ENCODE measurements around the gene ZFP42.
"Not testable (repeated sequence)": the region's sequence is repeated elsewhere in the genome, so short reads cannot be mapped to it uniquely, and the experiment has no call there.

The ZFP42 gene

DNA sequence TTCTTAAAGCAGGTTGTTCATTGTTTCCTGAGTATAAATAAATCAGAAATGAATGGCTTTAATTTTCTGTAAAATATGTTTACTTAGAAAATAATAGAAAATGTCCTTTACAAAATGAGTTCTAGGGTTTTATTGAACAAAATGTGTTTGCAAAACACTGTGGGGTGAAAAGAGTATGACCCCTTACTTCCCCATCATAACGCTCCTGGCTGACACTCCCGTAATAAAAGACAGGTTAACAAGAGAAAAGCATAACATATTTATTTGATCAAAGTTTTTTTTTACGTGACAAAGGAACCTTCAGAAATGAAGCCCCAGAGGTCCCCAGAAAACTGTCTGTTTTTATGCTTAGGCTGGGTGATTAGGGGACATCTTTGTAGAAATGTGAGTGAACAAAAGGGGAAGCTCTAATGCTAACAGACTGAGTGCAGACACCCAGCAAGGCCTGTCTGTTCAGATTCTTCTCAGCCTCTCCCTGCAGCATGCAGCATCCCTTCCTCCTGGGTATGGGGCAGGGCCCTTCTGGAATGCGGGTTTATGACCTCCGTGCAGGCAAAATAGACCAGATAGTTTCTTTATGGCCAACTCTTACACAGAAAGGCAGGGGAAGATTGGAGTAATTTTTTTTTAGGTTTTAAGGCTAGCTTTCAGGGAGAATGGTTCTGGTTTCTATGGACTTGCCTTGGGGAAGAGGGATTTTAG lies 26.1 kb downstream of the ZFP42 start:
- no peak for DNase-seq

DNA sequence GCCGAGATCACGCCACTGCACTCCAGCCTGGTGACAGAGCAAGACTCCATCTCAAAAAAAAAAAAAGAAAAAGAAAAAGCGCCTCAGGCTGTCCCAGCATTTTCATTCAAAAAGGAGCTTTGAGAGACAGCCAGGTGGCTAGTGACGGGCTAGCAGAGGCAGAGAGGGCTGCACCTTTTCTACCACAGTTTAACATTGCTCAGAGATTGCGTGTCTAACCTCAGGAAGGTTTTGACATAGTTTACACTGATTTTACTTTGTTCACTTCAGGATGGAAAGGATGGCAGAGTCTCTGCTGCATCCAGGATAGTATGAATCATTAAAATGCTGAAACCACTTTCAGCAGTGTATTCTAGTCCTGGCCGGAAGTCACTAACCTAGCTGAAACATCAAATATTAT lies 28.1 kb downstream of the ZFP42 start:
- DNase-seq: no peak

DNA sequence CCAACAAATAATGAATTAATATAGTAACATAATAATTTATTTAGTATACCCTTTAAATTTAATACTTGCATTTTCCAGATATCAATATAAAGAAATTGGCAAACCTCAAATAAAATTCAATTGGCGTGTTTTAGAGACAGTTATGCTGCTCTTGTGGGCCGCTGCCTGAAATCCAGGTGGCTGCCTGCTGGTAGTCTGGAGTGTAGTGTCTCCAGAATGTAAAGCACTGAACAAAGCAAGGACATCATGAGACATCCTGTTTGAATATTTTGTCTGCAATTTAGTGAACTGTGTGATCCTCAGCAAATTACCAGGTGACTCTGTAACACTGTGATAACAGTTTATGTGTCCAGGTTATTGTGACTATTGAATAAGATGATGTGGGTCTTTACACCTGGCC lies 29.9 kb downstream of the ZFP42 start:
- no peak for DNase-seq

DNA sequence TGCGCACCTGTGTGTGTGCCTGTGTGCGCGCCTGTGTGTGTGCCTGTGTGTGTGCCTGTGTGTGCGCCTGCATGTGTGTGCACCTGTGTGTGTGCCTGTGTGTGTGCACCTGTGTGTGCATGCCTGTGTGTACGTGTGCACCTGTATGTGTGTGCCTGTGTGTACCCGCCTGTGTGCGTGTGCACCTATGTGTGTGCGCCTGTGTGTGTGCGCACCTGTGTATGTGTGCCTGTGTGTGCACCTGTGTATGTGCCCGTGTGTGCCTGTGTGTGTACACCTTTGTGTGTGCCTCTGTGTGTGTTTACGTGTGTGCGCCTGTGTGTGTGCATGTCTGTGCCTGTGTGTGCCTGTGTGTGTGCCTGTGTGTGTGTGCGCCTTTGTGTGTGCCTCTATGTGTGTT lies 33.5 kb downstream of the ZFP42 start:
- no peak for DNase-seq

DNA sequence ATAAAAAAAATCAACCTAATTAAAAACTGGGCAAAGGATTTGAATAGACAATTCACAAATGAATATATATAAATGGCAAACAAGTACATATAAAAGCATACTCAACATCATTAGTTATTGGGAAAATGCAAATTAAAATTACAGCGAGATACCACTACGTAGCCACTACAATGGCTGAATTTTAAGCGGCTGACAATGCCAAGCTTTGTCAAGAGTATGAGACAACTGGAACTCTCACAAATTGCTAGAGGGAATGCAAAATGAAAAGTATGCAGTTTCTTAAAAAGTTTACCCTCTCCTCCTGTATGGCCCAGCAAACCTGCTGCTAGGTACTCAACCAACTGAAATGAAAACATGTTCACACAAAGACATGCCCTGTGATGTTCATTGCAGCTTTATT lies 34.8 kb downstream of the ZFP42 start:
- DNase-seq: no peak

DNA sequence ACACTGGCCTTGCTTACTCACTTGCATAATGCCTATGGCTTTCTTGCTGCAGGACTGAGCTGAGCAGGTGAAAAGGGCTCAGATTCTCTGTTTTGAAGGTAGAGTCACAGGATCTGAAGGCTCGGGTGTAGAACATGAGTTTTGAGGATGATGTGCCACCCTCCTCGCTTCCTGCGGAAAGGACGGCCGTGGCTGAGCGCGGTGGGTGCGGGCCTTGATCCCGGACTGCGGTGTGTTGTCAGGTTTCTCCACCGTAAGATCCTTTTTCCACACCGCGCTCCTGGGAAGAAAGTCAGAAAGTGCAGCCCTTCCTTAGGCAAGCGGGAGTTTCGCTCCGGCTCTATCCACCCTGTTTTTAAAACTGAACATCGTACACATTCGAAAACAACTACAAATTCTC lies 36.2 kb downstream of the ZFP42 start:
- DNase-seq: no peak

DNA sequence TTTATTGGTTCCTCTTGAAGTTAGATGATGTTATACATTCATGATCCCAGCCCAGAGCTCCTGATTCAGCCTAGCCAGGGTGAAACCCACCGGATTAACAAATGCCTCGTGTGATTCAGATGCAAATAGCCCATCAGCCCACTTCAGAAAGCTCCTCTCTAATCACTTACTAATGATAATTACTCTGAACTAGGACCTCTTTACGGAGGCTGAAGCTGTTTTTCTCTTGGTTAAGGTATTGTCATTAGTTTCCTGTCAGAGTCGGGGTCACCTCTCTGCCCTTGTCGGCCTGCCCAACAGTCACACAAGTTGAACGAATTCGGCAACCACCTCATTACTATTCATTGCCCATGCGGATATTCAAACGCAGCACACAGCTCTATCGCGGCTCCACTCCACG lies 36.6 kb downstream of the ZFP42 start:
- DNase-seq: no peak

DNA sequence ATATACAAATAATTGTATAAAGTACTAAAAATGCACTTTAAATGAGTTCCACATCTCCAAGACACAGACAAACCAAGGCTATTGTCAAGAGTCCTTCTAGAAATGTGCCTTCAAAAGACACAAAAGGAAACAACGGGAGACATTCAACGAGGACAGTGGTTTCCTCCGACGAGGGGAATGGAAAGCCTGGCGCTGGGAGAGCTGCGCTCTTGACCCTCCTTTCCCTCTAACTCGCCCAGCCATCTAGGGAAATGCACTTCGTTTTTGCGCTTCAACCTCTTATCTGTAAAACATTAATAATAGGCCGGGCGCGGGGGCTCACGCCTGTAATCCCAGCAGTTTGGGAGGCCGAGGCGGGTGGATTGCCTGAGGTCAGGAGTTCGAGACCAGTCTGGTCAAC lies 37.0 kb downstream of the ZFP42 start:
- no peak for DNase-seq

DNA sequence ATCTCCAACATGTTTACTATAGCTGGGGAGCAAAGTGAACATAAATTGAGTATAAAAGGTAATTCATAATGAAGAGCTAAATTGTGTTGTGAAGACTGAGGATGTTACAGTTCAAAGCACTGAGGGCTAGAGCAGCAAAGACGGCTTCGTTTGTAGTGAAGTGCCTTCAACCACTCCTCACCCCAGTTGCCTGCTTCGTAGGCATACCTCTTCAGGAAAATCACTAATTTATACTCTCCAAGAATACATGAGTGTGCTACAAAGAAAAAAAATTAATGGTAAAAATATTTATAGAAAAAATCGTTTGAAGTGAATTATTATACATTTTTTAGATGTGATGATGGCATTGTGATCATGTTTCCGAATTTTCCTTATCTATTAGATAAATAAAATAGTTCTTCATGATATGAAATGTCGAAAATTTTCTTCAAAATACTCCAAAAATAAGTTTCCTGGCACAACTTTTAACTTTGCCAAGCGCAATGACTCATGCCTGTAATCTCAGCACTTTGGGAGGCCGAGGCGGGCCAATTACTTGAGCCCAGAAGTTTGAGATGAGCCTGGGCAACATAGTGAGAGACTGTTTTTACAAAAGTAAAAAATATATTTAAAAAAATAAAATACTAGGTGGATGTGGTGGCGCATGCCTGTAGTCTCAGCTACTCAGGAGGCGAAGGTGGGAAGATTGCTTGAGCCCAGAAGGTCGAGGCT lies 41.6 kb downstream of the ZFP42 start:
- no peak for DNase-seq

DNA sequence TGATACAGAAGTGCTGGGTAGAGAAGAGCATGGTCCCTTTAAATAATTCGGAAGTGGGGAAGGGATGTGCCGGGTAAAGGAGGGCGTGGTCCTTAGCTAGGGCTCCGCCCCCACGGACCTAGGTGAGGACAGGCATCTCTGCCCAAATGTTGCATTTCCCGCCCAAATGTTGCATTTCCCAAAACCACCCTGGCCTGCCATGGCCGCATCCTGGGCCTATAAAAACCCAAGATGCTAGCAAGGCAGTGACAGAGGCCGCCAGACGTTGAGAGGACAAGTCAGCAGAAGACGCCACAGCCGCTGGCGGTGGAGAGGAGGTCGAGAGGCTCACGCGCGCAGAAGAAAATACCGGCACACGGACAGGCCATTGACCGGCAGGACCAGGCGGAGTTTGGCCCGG lies 46.1 kb downstream of the ZFP42 start:
- DNase-seq: no peak

DNA sequence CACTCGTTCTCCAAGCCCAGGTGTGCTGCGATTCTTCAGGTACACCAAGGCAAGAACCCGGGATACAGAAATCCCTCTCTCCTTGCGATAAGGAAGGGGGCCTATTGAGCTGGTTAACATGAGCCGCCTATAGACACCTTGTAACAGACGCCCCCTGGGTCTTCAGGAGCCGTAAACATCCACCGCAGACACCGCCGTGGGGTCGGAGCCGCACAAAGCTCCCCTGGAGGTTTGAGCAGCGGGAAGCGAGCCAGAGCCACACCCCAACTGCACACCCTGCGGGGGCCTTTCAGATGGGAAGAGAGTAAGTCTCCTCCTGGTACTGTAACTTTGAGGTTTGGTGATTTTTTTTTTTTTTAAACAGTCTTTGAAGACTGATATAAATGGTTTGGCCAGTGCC lies 46.6 kb downstream of the ZFP42 start:
- no peak for DNase-seq

DNA sequence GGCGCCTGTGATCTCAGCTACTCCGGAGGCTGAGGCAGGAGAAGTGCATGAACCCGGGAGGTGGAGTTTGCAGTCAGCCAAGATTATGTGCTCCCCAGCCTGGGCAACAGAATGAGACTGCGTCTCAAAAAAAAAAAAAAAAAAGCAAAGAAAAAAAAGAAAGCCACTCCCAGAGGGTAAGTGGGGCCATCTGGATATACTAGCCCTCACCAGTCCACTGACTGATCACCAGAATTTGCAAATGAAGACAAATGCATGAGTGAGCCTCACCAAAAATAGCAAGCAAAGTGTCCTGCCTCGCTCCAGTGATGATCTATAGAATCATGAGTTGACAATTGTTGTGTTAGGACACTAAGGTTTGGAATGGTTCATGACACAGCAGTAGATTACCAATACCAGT lies 47.6 kb downstream of the ZFP42 start:
- no peak for DNase-seq

DNA sequence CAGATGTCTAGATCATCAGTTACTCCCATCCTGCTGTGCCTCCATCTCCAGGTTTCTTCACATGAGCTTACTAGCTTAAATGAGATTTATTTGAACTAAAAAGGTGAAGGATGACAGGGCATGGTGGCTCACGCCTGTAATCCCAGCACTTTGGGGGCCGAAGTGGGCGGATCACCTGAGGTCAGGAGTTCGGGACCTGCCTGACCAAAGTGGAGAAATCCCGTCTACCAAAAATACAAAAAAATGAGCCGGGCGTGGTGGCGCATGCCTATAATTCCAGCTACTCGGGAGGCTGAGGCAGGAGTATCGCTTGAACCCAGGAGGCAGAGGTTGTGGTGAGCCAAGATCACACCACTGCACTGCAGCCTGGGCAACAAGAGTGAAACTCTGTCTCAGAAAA lies 49.9 kb downstream of the ZFP42 start:
- not testable (repeated sequence) for DNase-seq

DNA sequence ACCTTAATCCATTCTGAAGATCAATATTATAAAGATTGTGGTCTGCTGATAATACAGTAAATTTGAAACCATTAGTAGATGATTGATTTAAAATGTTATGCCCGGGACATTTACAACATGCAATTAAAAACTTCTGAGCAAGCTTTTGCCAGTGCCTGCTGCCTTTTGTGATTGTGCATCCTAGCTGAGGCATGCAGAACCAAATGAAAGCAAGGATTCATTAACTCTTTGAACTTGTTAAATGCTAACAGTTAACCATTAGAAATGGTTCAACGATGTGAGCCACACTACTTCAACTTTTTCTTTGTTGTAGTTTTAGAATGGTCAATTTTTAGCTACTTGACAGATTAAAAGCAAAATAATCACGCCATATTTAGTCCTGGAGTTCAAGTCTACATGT lies 51.1 kb downstream of the ZFP42 start:
- DNase-seq: no peak

DNA sequence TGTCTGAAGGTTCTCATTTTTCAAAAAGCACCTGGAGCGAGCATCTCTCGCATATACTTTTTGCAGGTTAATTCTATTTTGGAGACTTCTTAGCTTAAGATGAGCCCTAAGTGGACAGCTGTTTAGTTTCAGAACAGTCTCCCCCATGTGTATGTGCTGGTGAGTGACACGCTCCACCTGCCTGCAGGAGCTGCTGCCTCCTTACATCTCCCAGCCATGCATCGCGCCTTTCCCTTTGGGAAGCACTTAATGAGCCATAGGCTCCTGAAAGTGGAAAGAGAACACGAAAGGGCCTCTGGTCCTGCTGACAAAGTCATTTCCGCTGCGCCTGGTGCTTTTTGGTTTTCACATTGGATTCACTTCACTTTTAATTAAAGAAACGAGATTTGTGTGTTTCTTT lies 57.7 kb downstream of the ZFP42 start:
- DNase-seq: peak; percentile 17
